ENCODE data around the gene HS1BP3.

The HS1BP3 gene

GRCh38 chr2:20595439-20596192, 55.3 kb downstream of the HS1BP3 start:
- H3K27me3 ChIP-seq (ENCODE audit: insufficient read depth, poor library complexity, severe bottlenecking) = no peaks in the 10 kb centered on the region
- no peaks in the 10 kb centered on the region for H3K9me3 ChIP-seq (ENCODE audit: severe bottlenecking)
- H3K36me3 ChIP-seq (ENCODE audit: low read depth) = no peaks in the 10 kb centered on the region
- no peak overlapping the region for H3K4me3 ChIP-seq (ENCODE audit: severe bottlenecking)
- peak; percentile 24; the same call in 1 of the 3 replicates for ATAC-seq (ENCODE audit: low read depth)
- no peak for DNase-seq (ENCODE audit: low spot score)
- peak overlapping the region; percentile 88 for H3K27ac ChIP-seq (ENCODE audit: poor library complexity, severe bottlenecking)
- H3K4me1 ChIP-seq (ENCODE audit: insufficient read depth, poor library complexity, severe bottlenecking) = peaks cover 43% of the 10 kb centered on the region
- TF ChIP-seq CTCF (IDR thresholded peaks at IDR 0.05; ENCODE audit: poor library complexity, severe bottlenecking) = no peak

DNA sequence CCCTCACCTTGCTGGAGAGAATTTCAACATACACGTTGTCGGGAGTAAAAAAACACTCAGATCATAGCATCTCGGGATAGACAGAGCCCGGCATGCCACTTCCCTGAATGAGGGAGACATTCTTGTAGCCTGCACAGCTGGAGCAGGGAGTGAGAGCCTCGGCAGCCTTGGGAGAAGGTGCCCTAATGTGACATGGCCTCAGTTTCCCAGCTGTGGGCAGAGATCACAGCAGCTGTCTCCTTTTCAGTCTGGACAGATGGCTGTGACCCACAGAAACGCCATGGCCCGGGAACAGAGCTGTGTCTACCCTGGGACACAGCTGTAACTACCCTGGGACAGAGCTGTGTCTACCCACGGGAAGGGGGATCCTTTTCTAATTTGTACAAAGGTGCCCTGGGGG, 55.9 kb downstream of the HS1BP3 start:
- Histone ChIP-seq H3K27me3 (ENCODE audit: insufficient read depth, poor library complexity, severe bottlenecking) (no peaks in the 10 kb centered on the region), H3K4me3 (ENCODE audit: severe bottlenecking) (no peak overlapping the region), H3K27ac (ENCODE audit: poor library complexity, severe bottlenecking) (peak overlapping the region; percentile 88), H3K9me3 (ENCODE audit: severe bottlenecking) (no peaks in the 10 kb centered on the region), H3K36me3 (ENCODE audit: low read depth) (no peaks in the 10 kb centered on the region), H3K4me1 (ENCODE audit: insufficient read depth, poor library complexity, severe bottlenecking) (peaks cover 43% of the 10 kb centered on the region)
- DNase-seq (ENCODE audit: low spot score) (no peak), ATAC-seq (ENCODE audit: low read depth) (no peak)
- TF ChIP-seq CTCF (IDR thresholded peaks at IDR 0.05; ENCODE audit: poor library complexity, severe bottlenecking) = no peak

- Histone ChIP-seq H3K27me3 (ENCODE audit: insufficient read depth, poor library complexity, severe bottlenecking) (no peaks in the 10 kb centered on the region), H3K4me3 (ENCODE audit: severe bottlenecking) (no peak overlapping the region), H3K36me3 (ENCODE audit: low read depth) (no peaks in the 10 kb centered on the region), H3K27ac (ENCODE audit: poor library complexity, severe bottlenecking) (peak overlapping the region; percentile 88), H3K9me3 (ENCODE audit: severe bottlenecking) (no peaks in the 10 kb centered on the region), H3K4me1 (ENCODE audit: insufficient read depth, poor library complexity, severe bottlenecking) (peaks cover 43% of the 10 kb centered on the region)
- no peak for DNase-seq (ENCODE audit: low spot score)
- ATAC-seq (ENCODE audit: low read depth) = no peak
- TF ChIP-seq CTCF (IDR thresholded peaks at IDR 0.05; ENCODE audit: poor library complexity, severe bottlenecking) = no peak
These were observed 56.7 kb downstream of the HS1BP3 start for GRCh38 chr2:20594048-20594750.

DNA sequence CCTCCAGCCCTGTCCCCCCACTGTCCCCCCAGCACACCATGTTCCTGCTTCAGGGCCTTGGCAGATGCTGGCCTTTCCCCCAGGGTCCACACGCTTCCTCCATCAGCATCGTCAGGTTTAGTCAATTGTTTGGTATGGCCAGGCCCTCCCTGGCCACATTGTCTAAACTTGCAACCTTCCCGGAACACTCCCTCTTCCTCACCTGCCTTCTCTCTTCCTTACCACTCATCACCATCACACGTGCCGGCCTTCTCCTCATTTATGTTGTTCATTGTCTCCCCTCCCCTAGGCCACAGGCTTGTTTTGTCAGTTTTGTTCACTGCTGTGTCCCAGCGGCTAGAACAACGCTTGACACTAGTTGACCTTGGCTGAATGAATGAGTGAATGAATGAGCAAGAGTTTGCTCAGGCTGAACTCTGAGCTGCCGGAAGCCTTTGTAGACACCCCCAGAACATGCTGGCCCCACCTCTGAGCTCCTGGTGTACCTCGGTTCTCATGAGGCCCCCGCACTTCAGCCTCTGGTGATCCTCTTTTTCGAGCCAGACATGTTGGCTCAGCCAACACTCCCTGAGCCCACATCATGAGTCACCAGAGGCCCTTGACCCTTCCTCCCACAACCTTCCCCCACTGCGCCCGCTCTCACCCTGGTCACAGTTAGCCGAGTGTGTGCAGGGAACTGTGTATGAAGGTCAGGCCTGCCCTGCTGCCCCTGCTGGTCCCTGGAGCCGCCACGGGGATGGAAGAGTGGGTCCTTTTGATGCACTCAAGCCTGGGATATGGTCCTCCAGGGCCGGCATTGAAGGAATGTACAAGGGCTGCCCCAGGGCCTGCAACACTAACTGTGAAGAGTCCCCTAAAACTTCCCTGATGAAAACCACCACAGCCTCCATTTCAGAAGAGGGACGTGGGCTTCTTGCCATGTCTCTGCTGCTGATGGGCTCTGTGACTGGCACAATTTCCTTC, 57.5 kb downstream of the HS1BP3 start:
- Histone ChIP-seq H3K4me3 (ENCODE audit: severe bottlenecking) (no peak overlapping the region), H3K27ac (ENCODE audit: poor library complexity, severe bottlenecking) (peak overlapping the region; percentile 88), H3K4me1 (ENCODE audit: insufficient read depth, poor library complexity, severe bottlenecking) (peaks cover 43% of the 10 kb centered on the region), H3K9me3 (ENCODE audit: severe bottlenecking) (no peaks in the 10 kb centered on the region), H3K27me3 (ENCODE audit: insufficient read depth, poor library complexity, severe bottlenecking) (no peaks in the 10 kb centered on the region), H3K36me3 (ENCODE audit: low read depth) (no peaks in the 10 kb centered on the region)
- ATAC-seq (ENCODE audit: low read depth) = peak; percentile 84
- TF ChIP-seq CTCF (IDR thresholded peaks at IDR 0.05; ENCODE audit: poor library complexity, severe bottlenecking) = peak; percentile 6
- DNase-seq (ENCODE audit: low spot score) = peak; percentile 88
